ENCODE measurements around the gene TNRC6C.

Gene TNRC6C

GRCh38 chr17:78037280-78037679, 78.8 kb downstream of the TNRC6C start:
- no peak overlapping the region for H3K4me3 ChIP-seq (ENCODE audit: low read depth, low read length)
- H3K36me3 ChIP-seq (ENCODE audit: control insufficient read depth, insufficient read depth, low read length) = peaks cover 33% of the 10 kb centered on the region
- H3K27ac ChIP-seq (ENCODE audit: low read depth, low read length) = no peak overlapping the region
- H3K27me3 ChIP-seq (ENCODE audit: control insufficient read depth, insufficient read depth, low read length) = no peaks in the 10 kb centered on the region
- 0 out of 2 replicates have a peak, but pooled peaks cover 3% of the 10 kb centered on the region for H3K4me1 ChIP-seq (ENCODE audit: control insufficient read depth, insufficient read depth, low read length)
- H3K9ac ChIP-seq (ENCODE audit: low read length) = no peak overlapping the region
- no peaks in the 10 kb centered on the region for H3K9me3 ChIP-seq (ENCODE audit: control insufficient read depth, insufficient read depth, low read depth, low read length)

- H3K9me3 ChIP-seq (ENCODE audit: control insufficient read depth, insufficient read depth, low read depth, low read length) = no peaks in the 10 kb centered on the region
- no peak overlapping the region for H3K27ac ChIP-seq (ENCODE audit: low read depth, low read length)
- no peaks in the 10 kb centered on the region for H3K27me3 ChIP-seq (ENCODE audit: control insufficient read depth, insufficient read depth, low read length)
- peaks cover 28% of the 10 kb centered on the region for H3K36me3 ChIP-seq (ENCODE audit: control insufficient read depth, insufficient read depth, low read length)
- H3K4me3 ChIP-seq (ENCODE audit: low read depth, low read length) = no peak overlapping the region
- H3K9ac ChIP-seq (ENCODE audit: low read length) = no peak overlapping the region
- 0 out of 2 replicates have a peak, but pooled peaks cover 3% of the 10 kb centered on the region for H3K4me1 ChIP-seq (ENCODE audit: control insufficient read depth, insufficient read depth, low read length)
Observed at GRCh38 chr17:78038748-78039288, 80.3 kb downstream of the TNRC6C start.

- Histone ChIP-seq H3K27me3 (ENCODE audit: control insufficient read depth, insufficient read depth, low read length) (no peaks in the 10 kb centered on the region), H3K9me3 (ENCODE audit: control insufficient read depth, insufficient read depth, low read depth, low read length) (no peaks in the 10 kb centered on the region), H3K9ac (ENCODE audit: low read length) (no peak overlapping the region), H3K4me3 (ENCODE audit: low read depth, low read length) (no peak overlapping the region), H3K4me1 (ENCODE audit: control insufficient read depth, insufficient read depth, low read length) (0 out of 2 replicates have a peak, but pooled peaks cover 3% of the 10 kb centered on the region), H3K27ac (ENCODE audit: low read depth, low read length) (no peak overlapping the region), H3K36me3 (ENCODE audit: control insufficient read depth, insufficient read depth, low read length) (peaks cover 29% of the 10 kb centered on the region)
Observed at GRCh38 chr17:78039581-78039980, 81.1 kb downstream of the TNRC6C start.

- H3K4me1 ChIP-seq (ENCODE audit: control insufficient read depth, insufficient read depth, low read length) = 0 out of 2 replicates have a peak, but pooled peaks cover 3% of the 10 kb centered on the region
- H3K27ac ChIP-seq (ENCODE audit: low read depth, low read length) = no peak overlapping the region
- H3K36me3 ChIP-seq (ENCODE audit: control insufficient read depth, insufficient read depth, low read length) = peaks cover 22% of the 10 kb centered on the region
- no peaks in the 10 kb centered on the region for H3K9me3 ChIP-seq (ENCODE audit: control insufficient read depth, insufficient read depth, low read depth, low read length)
- H3K27me3 ChIP-seq (ENCODE audit: control insufficient read depth, insufficient read depth, low read length) = no peaks in the 10 kb centered on the region
- peak overlapping the region; percentile 20; the same call in 1 of the 2 replicates for H3K4me3 ChIP-seq (ENCODE audit: low read depth, low read length)
- no peak overlapping the region for H3K9ac ChIP-seq (ENCODE audit: low read length)
Observed at GRCh38 chr17:78040440-78041385, 82.2 kb downstream of the TNRC6C start.

GRCh38 chr17:78041386-78042179, 83.1 kb downstream of the TNRC6C start:
- Histone ChIP-seq H3K36me3 (ENCODE audit: control insufficient read depth, insufficient read depth, low read length) (peaks cover 22% of the 10 kb centered on the region), H3K4me3 (ENCODE audit: low read depth, low read length) (no peak overlapping the region), H3K9ac (ENCODE audit: low read length) (no peak overlapping the region), H3K27ac (ENCODE audit: low read depth, low read length) (no peak overlapping the region), H3K27me3 (ENCODE audit: control insufficient read depth, insufficient read depth, low read length) (no peaks in the 10 kb centered on the region), H3K4me1 (ENCODE audit: control insufficient read depth, insufficient read depth, low read length) (0 out of 2 replicates have a peak, but pooled peaks cover 4% of the 10 kb centered on the region), H3K9me3 (ENCODE audit: control insufficient read depth, insufficient read depth, low read depth, low read length) (no peaks in the 10 kb centered on the region)

- Histone ChIP-seq H3K27me3 (ENCODE audit: control insufficient read depth, insufficient read depth, low read length) (no peaks in the 10 kb centered on the region), H3K4me3 (ENCODE audit: low read depth, low read length) (no peak overlapping the region), H3K36me3 (ENCODE audit: control insufficient read depth, insufficient read depth, low read length) (peaks cover 20% of the 10 kb centered on the region), H3K4me1 (ENCODE audit: control insufficient read depth, insufficient read depth, low read length) (peaks cover 8% of the 10 kb centered on the region; the same call in 1 of the 2 replicates), H3K9ac (ENCODE audit: low read length) (no peak overlapping the region), H3K27ac (ENCODE audit: low read depth, low read length) (no peak overlapping the region), H3K9me3 (ENCODE audit: control insufficient read depth, insufficient read depth, low read depth, low read length) (no peaks in the 10 kb centered on the region)
Observed at GRCh38 chr17:78042542-78042941, 84.0 kb downstream of the TNRC6C start.

- H3K4me3 ChIP-seq (ENCODE audit: low read depth, low read length) = no peak overlapping the region
- no peak overlapping the region for H3K27ac ChIP-seq (ENCODE audit: low read depth, low read length)
- H3K36me3 ChIP-seq (ENCODE audit: control insufficient read depth, insufficient read depth, low read length) = peaks cover 17% of the 10 kb centered on the region
- H3K4me1 ChIP-seq (ENCODE audit: control insufficient read depth, insufficient read depth, low read length) = peaks cover 8% of the 10 kb centered on the region; the same call in 1 of the 2 replicates
- no peaks in the 10 kb centered on the region for H3K9me3 ChIP-seq (ENCODE audit: control insufficient read depth, insufficient read depth, low read depth, low read length)
- no peaks in the 10 kb centered on the region for H3K27me3 ChIP-seq (ENCODE audit: control insufficient read depth, insufficient read depth, low read length)
- H3K9ac ChIP-seq (ENCODE audit: low read length) = no peak overlapping the region
Observed at GRCh38 chr17:78043031-78043430, 84.5 kb downstream of the TNRC6C start.

GRCh38 chr17:78044280-78044835, 85.9 kb downstream of the TNRC6C start:
- Histone ChIP-seq H3K9me3 (ENCODE audit: control insufficient read depth, insufficient read depth, low read depth, low read length) (no peaks in the 10 kb centered on the region), H3K9ac (ENCODE audit: low read length) (no peak overlapping the region), H3K36me3 (ENCODE audit: control insufficient read depth, insufficient read depth, low read length) (peaks cover 23% of the 10 kb centered on the region), H3K4me3 (ENCODE audit: low read depth, low read length) (no peak overlapping the region), H3K27ac (ENCODE audit: low read depth, low read length) (no peak overlapping the region), H3K27me3 (ENCODE audit: control insufficient read depth, insufficient read depth, low read length) (no peaks in the 10 kb centered on the region), H3K4me1 (ENCODE audit: control insufficient read depth, insufficient read depth, low read length) (peaks cover 8% of the 10 kb centered on the region; the same call in 1 of the 2 replicates)

- Histone ChIP-seq H3K4me3 (ENCODE audit: low read depth, low read length) (no peak overlapping the region), H3K27ac (ENCODE audit: low read depth, low read length) (no peak overlapping the region), H3K36me3 (ENCODE audit: control insufficient read depth, insufficient read depth, low read length) (peaks cover 31% of the 10 kb centered on the region), H3K9ac (ENCODE audit: low read length) (no peak overlapping the region), H3K27me3 (ENCODE audit: control insufficient read depth, insufficient read depth, low read length) (no peaks in the 10 kb centered on the region), H3K4me1 (ENCODE audit: control insufficient read depth, insufficient read depth, low read length) (peaks cover 8% of the 10 kb centered on the region; the same call in 1 of the 2 replicates), H3K9me3 (ENCODE audit: control insufficient read depth, insufficient read depth, low read depth, low read length) (no peaks in the 10 kb centered on the region)
Observed at GRCh38 chr17:78045316-78045715, 86.8 kb downstream of the TNRC6C start.

- Histone ChIP-seq H3K9me3 (ENCODE audit: control insufficient read depth, insufficient read depth, low read depth, low read length) (no peaks in the 10 kb centered on the region), H3K27ac (ENCODE audit: low read depth, low read length) (no peak overlapping the region), H3K36me3 (ENCODE audit: control insufficient read depth, insufficient read depth, low read length) (peaks cover 44% of the 10 kb centered on the region), H3K27me3 (ENCODE audit: control insufficient read depth, insufficient read depth, low read length) (no peaks in the 10 kb centered on the region), H3K4me1 (ENCODE audit: control insufficient read depth, insufficient read depth, low read length) (peaks cover 5% of the 10 kb centered on the region; the same call in 1 of the 2 replicates), H3K4me3 (ENCODE audit: low read depth, low read length) (no peak overlapping the region), H3K9ac (ENCODE audit: low read length) (no peak overlapping the region)
Observed at GRCh38 chr17:78046923-78047322, 88.4 kb downstream of the TNRC6C start.
